GM12878 (cell line): ENCODE data around the gene OR4F6. TPM values are rescaled to one million over a fixed set of nuclear protein-coding genes. Genes with fewer than 3 reads are reported as not detected.

Source experiments
- ATAC-seq: fragments of 200-7000 bp; cut with Tn5 transposase; 3 replicates; pipeline ENCODE4 v1.9.1; 2020; ENCODE audit warnings: mild to moderate bottlenecking, moderate library complexity
- BruUV-seq: library from RNA; stranded (reverse); fragments of 400-500 nt; replicated peaks from 2 replicates; lab custom pipeline; 2021; lab: Mats Ljungman, UMichigan
- CTCF ChIA-PET: fragments of 300-600 bp; sonication (Branson Sonifier 250); formaldehyde crosslinking; extraction: SDS; loops from one replicate; lab custom pipeline; 2021; ENCODE audit warnings: inconsistent platforms; lab: Yijun Ruan, JAX
- POLR2A ChIA-PET: fragments of 350-600 bp; formaldehyde crosslinking; extraction: SDS; loops from one replicate; lab custom pipeline; 2021; ENCODE audit warnings: inconsistent platforms; lab: Charles Lee
- RAD21 ChIA-PET: fragments of 300-600 bp; sonication (Branson Sonifier 250); formaldehyde crosslinking; loops from one replicate; lab custom pipeline; 2023; ENCODE audit warnings: antibody characterized with exemption; ENCODE audit not compliant: unreplicated experiment; lab: Charles Lee
- SMC1A ChIA-PET: fragments of 300-600 bp; sonication (Branson Sonifier 250); formaldehyde crosslinking; loops from one replicate; lab custom pipeline; 2023; ENCODE audit not compliant: unreplicated experiment, uncharacterized antibody; lab: Charles Lee
- DNase-seq: peaks from one replicate; pipeline ENCODE4 v3.0.0-alpha.2; 2011; ENCODE audit warnings: low read depth, low spot score
- FAIRE-seq: peaks from 3 replicates; lab custom pipeline; 2011; peaks lifted over from hg19 to GRCh38; lab: Jason Lieb, UNC
- H2AFZ ChIP-seq: 2 replicates; pipeline ENCODE4 v1.6.0; 2011; ENCODE audit warnings: low read depth, low read length, control low read depth; ENCODE audit not compliant: control insufficient read depth
- H3K27ac ChIP-seq: 2 replicates; pipeline ENCODE4 v1.5.1; 2011; ENCODE audit warnings: control low read depth; ENCODE audit not compliant: control insufficient read depth, insufficient read depth
- H3K27me3 ChIP-seq, 2 experiments: replicated peaks in 1 of 2; 2 replicates each; pipeline versions ENCODE4 v1.6.0 to v1.6.1; 2011; ENCODE audit warnings: low read length in 1 of 2; ENCODE audit not compliant: control insufficient read depth in 2 of 2, insufficient read depth in 2 of 2
- H3K36me3 ChIP-seq, 2 experiments: 2 replicates each; pipeline ENCODE4 v1.5.1; 2011; ENCODE audit warnings: low read length in 1 of 2; ENCODE audit not compliant: control insufficient read depth in 2 of 2, insufficient read depth in 2 of 2
- H3K4me1 ChIP-seq: 2 replicates; pipeline ENCODE4 v1.6.1; 2011; ENCODE audit warnings: mild to moderate bottlenecking, low read length, moderate library complexity, mixed read lengths; ENCODE audit not compliant: control insufficient read depth, insufficient read depth
- H3K4me2 ChIP-seq: 2 replicates; pipeline ENCODE4 v1.6.0; 2011; ENCODE audit warnings: control low read depth; ENCODE audit not compliant: control insufficient read depth, insufficient read depth
- H3K4me3 ChIP-seq: fragments of 200-600 bp; sonication (generic); 2 replicates; pipeline ENCODE4 v1.5.1; 2016
- H3K79me2 ChIP-seq: 2 replicates; pipeline ENCODE4 v1.6.0; 2011; ENCODE audit warnings: low read length; ENCODE audit not compliant: control insufficient read depth, insufficient read depth
- H3K9ac ChIP-seq: 2 replicates; pipeline ENCODE4 v1.8.0; 2011; ENCODE audit warnings: low read length, control low read depth, mixed read lengths; ENCODE audit not compliant: control insufficient read depth, insufficient read depth
- H3K9me3 ChIP-seq: replicated peaks from 3 replicates; pipeline ENCODE4 v1.5.1; 2011; ENCODE audit warnings: mild to moderate bottlenecking, low read length; ENCODE audit not compliant: control insufficient read depth, insufficient read depth
- H4K20me1 ChIP-seq: 2 replicates; pipeline ENCODE4 v1.6.0; 2011; ENCODE audit not compliant: control insufficient read depth, insufficient read depth
- ATF3 ChIP-seq: IDR thresholded peaks from 2 replicates; pipeline ENCODE4 v1.6.1; 2011; ENCODE audit warnings: low read depth, mild to moderate bottlenecking, low read length, moderate library complexity, borderline replicate concordance; ENCODE audit errors: extremely low read depth
- HDAC6 ChIP-seq: fragments of 200-600 bp; sonication (generic); IDR thresholded peaks from one replicate; pipeline ENCODE4 v1.8.0; 2017; ENCODE audit warnings: antibody characterized with exemption; ENCODE audit not compliant: unreplicated experiment
- MTA3 ChIP-seq: IDR thresholded peaks from 2 replicates; pipeline ENCODE4 v1.6.1; 2012; ENCODE audit warnings: low read length, inconsistent platforms, borderline replicate concordance
- NFYA ChIP-seq: IDR thresholded peaks from 2 replicates; pipeline ENCODE4 v1.6.1; 2011; ENCODE audit warnings: low read depth, mild to moderate bottlenecking, low read length, improper control_type of control experiment, borderline replicate concordance
- TCF7 ChIP-seq: IDR thresholded peaks from 2 replicates; pipeline ENCODE4 v1.6.1; 2014; ENCODE audit warnings: antibody characterized with exemption, borderline replicate concordance
- WGBS: methylation state at CpG from one replicate; pipeline ENCODE4 v1.1.6; 2016; ENCODE audit warnings: low lambda C conversion rate; ENCODE audit not compliant: insufficient replicate concordance, insufficient coverage; ENCODE audit errors: missing lambda C conversion rate; 5-methylcytosine and 5-hydroxymethylcytosine counted together
- in situ Hi-C: fragments of 300-500 bp; cut with MboI; formaldehyde crosslinking; loops from 9 replicates; pipeline ENCODE4 v1.14.3; 2018; ENCODE audit warnings: mixed read lengths
- intact Hi-C: fragments of 100-400 bp; cut with micrococcal nuclease; formaldehyde crosslinking; loops from one replicate; pipeline ENCODE4 v1.14.2; 2022; ENCODE audit not compliant: unreplicated experiment
- polyA plus RNA-seq, 11 experiments: library from polyadenylated mRNA; depleted of rRNA in 4 of 11; unstranded in 6 of 11; stranded (reverse) in 5 of 11; fragments of >200 nt; fragmentation: Nextera tagmentation in 4 of 11; fragmentation: Illumina TruSeq in 1 of 11; extraction: Ambion mirVana in 4 of 11; extraction: Trizol in 1 of 11; gene quantifications; 1 replicate in 1 of 11; 2 replicates in 10 of 11; pipeline versions ENCODE4 v1.2.1 to v1.2.3, GENCODE V29; 2011 to 2016; ENCODE audit warnings: inconsistent platforms in 2 of 11, missing spikeins in 2 of 11, low read depth in 1 of 11
- total RNA-seq, 4 experiments: library from RNA; depleted of rRNA in 3 of 4; stranded (reverse); fragments of >200 nt in 3 of 4; fragmentation: Illumina TruSeq in 1 of 4; extraction: Trizol in 1 of 4; gene quantifications; 2 replicates each; pipeline versions ENCODE4 v1.2.1 to v1.2.3, GENCODE V29; 2013 to 2021
- TF ChIP-seq, protein P1 (sequence below): fragments of 450-650 bp; IDR thresholded peaks from 2 replicates; pipeline ENCODE4 v1.6.1; 2016; ENCODE audit warnings: mild to moderate bottlenecking, moderate library complexity, borderline replicate concordance
- TF ChIP-seq, protein P2 (sequence below): fragments of 450-650 bp; IDR thresholded peaks from 2 replicates; pipeline ENCODE4 v1.6.1; 2016; ENCODE audit warnings: mild to moderate bottlenecking

OR4F6 gene
- total and polyA plus RNA-seq, 10 of the 15 experiments (the other 5 are each of a cell fraction or from before 2014, with no cell fraction given) = not detected

DNA sequence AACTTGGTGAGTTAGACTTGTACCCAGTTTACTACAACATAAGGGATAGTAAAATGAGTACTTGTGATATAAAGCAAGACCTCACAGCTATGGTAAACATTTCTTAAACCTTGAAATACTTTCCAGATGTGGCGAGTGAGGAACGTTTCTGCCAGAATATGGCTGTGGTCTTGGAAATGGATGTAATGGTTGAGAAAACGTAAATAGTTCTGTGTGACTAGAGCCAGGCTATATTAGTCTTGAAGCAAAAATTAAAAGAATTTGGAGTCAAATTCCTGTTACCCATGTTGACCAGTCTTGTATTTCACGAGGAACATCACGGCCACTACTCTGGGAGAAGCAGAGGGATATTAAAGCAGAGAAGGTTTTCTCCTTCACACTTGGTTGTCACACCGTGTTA, 23.9 kb downstream of the OR4F6 start (continued):
- TF ChIP-seq, protein P1, sequence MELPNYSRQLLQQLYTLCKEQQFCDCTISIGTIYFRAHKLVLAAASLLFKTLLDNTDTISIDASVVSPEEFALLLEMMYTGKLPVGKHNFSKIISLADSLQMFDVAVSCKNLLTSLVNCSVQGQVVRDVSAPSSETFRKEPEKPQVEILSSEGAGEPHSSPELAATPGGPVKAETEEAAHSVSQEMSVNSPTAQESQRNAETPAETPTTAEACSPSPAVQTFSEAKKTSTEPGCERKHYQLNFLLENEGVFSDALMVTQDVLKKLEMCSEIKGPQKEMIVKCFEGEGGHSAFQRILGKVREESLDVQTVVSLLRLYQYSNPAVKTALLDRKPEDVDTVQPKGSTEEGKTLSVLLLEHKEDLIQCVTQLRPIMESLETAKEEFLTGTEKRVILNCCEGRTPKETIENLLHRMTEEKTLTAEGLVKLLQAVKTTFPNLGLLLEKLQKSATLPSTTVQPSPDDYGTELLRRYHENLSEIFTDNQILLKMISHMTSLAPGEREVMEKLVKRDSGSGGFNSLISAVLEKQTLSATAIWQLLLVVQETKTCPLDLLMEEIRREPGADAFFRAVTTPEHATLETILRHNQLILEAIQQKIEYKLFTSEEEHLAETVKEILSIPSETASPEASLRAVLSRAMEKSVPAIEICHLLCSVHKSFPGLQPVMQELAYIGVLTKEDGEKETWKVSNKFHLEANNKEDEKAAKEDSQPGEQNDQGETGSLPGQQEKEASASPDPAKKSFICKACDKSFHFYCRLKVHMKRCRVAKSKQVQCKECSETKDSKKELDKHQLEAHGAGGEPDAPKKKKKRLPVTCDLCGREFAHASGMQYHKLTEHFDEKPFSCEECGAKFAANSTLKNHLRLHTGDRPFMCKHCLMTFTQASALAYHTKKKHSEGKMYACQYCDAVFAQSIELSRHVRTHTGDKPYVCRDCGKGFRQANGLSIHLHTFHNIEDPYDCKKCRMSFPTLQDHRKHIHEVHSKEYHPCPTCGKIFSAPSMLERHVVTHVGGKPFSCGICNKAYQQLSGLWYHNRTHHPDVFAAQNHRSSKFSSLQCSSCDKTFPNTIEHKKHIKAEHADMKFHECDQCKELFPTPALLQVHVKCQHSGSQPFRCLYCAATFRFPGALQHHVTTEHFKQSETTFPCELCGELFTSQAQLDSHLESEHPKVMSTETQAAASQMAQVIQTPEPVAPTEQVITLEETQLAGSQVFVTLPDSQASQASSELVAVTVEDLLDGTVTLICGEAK = no peak
- TF ChIP-seq, protein P2, sequence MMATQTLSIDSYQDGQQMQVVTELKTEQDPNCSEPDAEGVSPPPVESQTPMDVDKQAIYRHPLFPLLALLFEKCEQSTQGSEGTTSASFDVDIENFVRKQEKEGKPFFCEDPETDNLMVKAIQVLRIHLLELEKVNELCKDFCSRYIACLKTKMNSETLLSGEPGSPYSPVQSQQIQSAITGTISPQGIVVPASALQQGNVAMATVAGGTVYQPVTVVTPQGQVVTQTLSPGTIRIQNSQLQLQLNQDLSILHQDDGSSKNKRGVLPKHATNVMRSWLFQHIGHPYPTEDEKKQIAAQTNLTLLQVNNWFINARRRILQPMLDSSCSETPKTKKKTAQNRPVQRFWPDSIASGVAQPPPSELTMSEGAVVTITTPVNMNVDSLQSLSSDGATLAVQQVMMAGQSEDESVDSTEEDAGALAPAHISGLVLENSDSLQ = no peak
- TF ChIP-seq, all 136 proteins: peak for 0

- H3K4me1 ChIP-seq = no peaks in the 10 kb centered on the region
- TF ChIP-seq TCF7 = no peak
- TF ChIP-seq HDAC6 = no peak
- TF ChIP-seq MTA3 = no peak
- no peak for TF ChIP-seq NFYA
- TF ChIP-seq ATF3 = no peak
- TF ChIP-seq, all 136 proteins: peak for 0
- no TSS peak for BruUV-seq
- no peaks in the 10 kb centered on the region for H3K36me3 ChIP-seq
- no peak overlapping the region for H3K4me2 ChIP-seq
- CTCF ChIA-PET = no interaction called here
- H3K9ac ChIP-seq = no peak overlapping the region
- no peak overlapping the region for H3K27ac ChIP-seq
- RAD21 ChIA-PET = no interaction called here
- H3K79me2 ChIP-seq = no peaks in the 10 kb centered on the region
- intact Hi-C loops (no loop called here), in situ Hi-C loops (no loop called here)
- 15% methylated on average over 5 of the region's 5 CpGs for WGBS
- POLR2A ChIA-PET = no interaction called here
- H3K4me3 ChIP-seq = no peak overlapping the region
- no peak overlapping the region for H2AFZ ChIP-seq
- no peaks in the 10 kb centered on the region for H4K20me1 ChIP-seq
- DNase-seq (no peak), ATAC-seq (no peak), FAIRE-seq (no peak)
- peaks cover 0 to 3% of the 10 kb centered on the region in 2 experiments; a peak in 3 of 4 replicates for H3K27me3 ChIP-seq
- SMC1A ChIA-PET = interaction anchor here (1.1 kb wide), 1 partner anchor 15 kb away, joined by 3 read pairs; no protein-coding TSS in a partner anchor
- H3K9me3 ChIP-seq = no peaks in the 10 kb centered on the region
These were observed 25.5 kb downstream of the OR4F6 start for GRCh38 chr15:101828774-101829173.
